ENCODE results near the gene LRRIQ3.
"Not testable (repeated sequence)": the region's sequence is repeated elsewhere in the genome, so short reads cannot be mapped to it uniquely, and the experiment has no call there.

LRRIQ3 gene, protein sequence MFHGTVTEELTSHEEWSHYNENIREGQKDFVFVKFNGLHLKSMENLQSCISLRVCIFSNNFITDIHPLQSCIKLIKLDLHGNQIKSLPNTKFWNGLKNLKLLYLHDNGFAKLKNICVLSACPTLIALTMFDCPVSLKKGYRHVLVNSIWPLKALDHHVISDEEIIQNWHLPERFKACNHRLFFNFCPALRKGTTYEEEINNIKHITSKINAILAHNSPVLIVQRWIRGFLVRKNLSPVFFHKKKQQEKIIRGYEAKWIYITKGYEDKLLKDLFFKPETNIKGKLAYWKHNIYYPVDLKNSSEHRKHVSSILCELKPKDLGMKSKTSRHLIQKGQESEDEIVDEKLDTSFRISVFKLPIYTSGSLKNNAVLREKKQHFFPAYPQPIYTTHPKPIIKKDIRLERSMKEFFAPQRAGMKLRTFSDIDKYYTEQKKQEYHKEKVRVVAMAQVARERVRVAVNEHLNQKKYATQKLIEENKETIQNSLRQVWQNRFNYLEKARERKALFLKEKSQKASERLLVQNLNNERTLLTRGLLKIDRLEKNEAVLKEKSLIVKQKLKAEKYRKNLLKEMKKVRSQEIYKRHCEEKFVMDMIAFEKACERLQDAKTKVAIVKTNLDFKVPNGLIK

DNA sequence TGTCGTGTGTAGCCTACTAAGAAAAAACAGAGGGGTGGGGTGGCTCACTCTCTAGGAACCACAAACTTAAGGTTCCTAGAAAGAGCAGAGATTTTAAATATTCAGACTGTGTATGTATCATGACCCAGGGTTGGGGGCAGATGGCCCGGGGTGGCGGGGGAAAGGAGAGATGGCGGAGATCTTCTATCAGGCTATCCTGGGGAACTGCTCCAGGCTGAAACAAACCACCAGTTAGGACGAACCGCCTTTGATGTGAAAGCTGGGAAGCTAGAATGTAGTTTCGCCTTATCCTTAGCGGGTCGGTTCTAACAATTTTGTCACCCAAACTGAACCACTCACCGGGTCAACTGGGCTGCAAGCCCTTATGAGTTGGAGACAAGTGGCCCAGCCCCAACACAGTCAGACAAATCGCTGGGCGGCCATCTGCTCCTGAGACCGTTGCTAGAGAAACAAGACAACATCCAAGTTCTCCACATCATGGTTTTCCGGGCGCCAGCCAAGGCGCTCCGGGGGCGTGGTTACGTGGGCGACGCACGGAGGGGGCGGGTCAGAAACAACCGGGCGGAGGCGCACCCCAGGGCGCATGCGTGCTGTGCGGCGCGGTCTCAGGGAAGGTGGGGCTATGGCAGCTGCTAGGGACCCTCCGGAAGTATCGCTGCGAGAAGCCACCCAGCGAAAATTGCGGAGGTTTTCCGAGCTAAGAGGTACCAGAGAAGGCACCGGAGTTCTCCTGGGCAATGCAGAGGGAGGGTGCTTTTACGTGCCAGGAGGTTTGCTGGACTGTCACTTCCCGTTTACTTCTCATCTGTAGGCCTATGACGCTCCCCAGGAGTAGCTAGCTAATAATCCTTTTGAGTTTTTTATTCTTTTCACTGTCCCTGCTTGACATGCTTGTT lies at the start of gene LRRIQ3, which contains the start of gene FPGT:
LRRIQ3 (minus strand) TSS at position 520 of the 896 bp plus-strand sequence. CDS start 14,492 bp downstream, outside the sequence.
FPGT (plus strand) TSS at position 586 of the 896 bp plus-strand sequence; CDS start at position 623, 37 bp downstream.
- FAIRE-seq (peak; percentile 87), DNase-seq (ENCODE audit: insufficient read length, low spot score) (peak; percentile 81)

DNA sequence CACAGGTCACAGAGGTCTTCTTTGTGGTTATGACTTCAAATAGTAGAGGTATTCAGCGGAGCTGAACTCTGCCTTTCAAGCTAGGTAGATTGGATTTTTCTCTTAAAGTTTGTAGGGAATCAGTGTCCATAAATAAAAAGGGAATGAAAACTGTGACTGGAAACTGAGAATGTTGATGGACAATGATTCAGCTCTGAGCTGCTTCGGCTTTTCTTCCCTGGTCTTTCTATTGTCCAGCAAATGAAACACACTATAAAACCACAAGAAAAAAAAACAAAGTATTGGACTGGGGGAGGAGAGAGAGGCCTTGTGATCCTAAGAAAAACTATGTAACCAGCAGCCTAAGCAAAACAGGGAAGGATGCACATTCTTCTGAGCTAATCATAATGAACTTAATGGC lies 48.3 kb upstream of the LRRIQ3 start:
- FAIRE-seq: no peak

DNA sequence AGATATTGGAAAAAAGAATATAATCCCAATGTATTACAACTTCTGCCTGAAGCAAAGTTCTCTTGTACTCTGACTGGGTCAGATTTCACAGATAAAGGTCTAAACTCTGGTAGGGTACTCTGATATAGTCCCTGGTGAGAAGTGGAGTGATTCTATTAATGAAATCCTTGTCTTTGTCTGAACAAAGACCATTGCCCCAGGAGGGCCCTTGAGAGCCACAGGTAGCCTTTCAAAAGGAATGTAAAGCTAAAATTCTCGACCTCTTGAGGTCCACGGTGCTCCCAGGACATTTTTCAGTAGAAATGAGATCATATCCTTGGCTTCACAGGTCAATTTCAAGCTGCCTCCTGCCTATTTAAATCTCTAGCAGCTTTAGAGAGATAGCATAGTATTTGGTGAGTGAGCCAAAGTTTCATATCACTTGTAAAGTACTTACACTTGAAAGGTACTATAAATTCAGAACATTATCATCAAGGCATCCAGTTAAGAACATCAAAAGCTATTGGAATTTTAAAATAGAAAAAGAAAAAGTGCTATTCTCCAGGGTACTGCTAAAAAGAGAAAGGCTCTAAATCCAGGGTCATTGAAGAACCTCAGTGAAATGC lies 47.3 kb upstream of the LRRIQ3 start:
- no peak for DNase-seq (ENCODE audit: insufficient read length, low spot score)
- no peak for FAIRE-seq

More for the DNA sequence above, 48.3 kb upstream of the LRRIQ3 start:
- no peak for DNase-seq (ENCODE audit: insufficient read length, low spot score)

DNA sequence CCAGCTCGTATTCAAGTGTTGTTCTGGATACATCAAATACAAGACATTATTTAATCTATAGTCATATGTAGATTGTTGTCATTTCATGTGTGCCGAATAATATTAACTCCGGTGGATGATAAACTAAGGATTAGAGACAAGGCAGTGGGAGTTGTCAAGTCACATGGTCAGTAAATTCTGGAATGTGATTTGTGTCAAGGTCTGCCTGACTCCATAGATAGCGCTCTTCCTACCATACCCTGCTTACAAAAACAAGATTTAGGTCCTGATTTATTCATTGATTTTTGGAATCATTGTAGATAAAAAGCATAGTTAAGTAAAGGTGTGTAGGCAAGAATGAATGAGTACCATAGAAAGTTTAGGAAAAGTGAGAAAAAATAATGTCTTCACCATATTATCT lies 39.8 kb upstream of the LRRIQ3 start:
- FAIRE-seq: no peak
- DNase-seq (ENCODE audit: insufficient read length, low spot score): no peak

DNA sequence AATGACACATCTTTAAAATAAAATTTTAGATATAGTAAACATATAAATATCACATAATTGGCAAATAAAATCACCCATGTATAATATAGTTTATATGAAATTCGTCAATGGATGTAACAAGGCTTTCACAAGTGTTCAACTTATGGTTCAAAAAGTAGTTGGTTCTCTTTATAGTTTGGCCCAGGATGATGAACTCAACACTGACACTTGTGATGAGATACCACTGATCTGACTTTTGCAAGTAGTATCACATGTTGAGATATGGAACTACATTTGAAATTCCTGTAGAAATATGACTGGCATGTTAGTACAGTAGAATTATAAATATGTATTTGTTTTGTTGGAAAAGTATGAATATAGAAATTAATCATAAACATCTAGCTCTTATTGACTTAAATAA lies 39.1 kb upstream of the LRRIQ3 start:
- DNase-seq (ENCODE audit: insufficient read length, low spot score) (no peak), FAIRE-seq (no peak)

DNA sequence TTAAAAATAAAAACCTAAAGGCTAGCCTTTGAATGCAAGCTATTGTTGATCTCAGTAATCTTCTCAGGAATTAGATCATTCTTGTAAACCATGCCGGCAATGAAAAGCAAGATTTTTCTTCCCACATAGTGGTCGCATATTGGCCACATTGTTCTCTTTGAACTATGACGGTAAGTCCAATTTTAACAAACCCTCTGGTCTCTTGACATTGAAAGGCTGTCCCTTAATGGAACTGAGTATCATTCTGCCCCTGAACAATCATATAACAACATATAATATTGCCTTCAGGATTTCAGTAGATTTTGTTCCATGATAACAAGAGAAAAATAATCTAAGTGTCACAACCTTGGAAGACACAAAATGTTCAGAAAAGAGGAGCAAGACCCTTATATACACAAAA lies 38.5 kb upstream of the LRRIQ3 start:
- FAIRE-seq (no peak), DNase-seq (ENCODE audit: insufficient read length, low spot score) (no peak)

DNA sequence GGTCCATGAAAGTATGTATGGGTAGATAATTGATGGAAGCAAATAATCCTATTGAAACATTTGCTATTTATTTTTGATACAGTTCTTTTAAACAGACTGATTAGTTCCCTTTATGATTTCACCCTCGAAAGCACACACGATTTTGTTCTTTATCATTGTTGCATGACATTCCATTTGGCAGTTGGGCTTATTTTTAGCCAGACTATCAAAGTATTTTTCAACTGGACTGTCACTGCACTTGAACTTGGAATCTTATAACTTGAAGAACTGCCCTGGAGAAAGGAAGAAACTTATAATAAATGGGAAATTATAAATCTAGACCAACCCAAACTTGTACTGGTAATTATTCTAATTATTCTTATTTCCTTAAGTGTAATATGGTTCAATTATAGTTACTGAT lies 37.2 kb upstream of the LRRIQ3 start, which contains the start of gene TNNI3K:
TNNI3K (plus strand) TSS at position 235 of the 400 bp plus-strand sequence; CDS start at position 300, 65 bp downstream.
- no peak for FAIRE-seq
- no peak for DNase-seq (ENCODE audit: insufficient read length, low spot score)

DNA sequence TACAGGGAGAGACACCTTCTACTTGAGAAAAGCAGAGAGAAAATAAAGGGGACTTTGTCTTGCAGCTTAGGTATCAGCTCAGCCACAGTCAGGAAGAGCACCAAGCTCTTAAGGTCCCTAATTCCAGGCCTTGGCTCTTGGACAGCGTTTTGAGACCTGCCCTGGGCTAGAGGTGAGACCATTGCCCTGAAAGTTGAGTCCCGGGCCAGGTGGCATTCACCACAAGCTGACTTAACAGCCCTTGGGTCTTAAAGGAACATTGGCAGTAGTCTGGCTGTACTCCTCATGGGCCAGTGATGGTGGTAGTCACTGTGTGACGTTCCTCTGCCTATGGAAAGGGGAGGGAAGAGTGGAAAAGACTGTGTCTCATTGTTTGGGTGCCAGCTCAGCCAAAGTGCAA lies 25.5 kb upstream of the LRRIQ3 start:
- FAIRE-seq (no peak), DNase-seq (ENCODE audit: insufficient read length, low spot score) (no peak)

DNA sequence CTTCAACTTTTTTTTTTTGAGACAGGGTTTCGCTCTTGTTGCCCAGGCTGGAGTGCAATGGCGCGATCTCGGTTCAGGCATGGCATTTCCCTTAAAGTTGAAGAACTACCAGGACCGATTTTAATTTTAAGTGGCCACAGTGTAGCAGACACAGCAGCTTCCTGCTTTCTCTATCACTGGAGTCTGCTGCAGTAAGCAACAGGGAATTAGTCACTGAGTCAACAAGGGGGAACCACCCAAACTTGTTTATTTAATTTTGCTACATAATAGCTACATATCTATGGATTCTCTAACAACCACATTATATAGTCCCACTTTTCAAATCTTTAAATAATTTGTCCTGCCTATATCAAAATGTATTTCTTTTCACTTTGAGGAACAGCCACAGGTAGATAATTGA lies 24.7 kb upstream of the LRRIQ3 start:
- DNase-seq (ENCODE audit: insufficient read length, low spot score) (no peak), FAIRE-seq (no peak)

DNA sequence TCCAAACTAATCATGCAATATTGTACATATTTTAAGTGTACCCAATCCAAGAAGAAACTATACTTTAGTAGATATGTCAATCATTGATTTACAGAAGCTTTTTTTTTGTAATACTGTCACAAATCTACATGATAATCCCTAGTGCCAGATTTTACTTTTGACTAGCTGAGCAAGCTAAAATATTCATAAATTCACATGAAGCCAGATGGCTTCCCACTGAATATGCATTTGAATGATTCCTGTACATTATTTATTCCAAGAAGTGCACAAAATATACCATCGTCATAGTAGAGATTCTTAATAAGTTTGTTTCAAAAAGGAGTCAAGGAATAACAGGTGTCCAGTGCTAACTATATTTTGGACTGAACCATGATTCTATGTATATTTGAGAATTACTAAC lies 17.3 kb upstream of the LRRIQ3 start:
- FAIRE-seq (no peak), DNase-seq (ENCODE audit: insufficient read length, low spot score) (no peak)

DNA sequence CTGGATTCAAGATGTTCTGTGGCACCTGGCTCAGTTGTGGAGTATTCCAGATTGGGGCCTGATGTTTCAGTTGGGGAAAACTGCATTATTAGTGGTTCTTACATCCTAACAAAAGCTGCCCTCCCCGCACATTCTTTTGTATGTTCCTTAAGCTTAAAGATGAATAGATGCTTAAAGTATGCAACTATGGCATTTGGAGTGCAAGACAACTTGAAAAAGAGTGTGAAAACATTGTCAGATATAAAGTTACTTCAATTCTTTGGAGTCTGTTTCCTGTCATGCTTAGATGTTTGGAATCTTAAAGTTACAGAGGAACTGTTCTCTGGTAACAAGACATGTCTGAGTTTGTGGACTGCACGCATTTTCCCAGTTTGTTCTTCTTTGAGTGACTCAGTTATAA lies 7.3 kb upstream of the LRRIQ3 start:
- FAIRE-seq (no peak), DNase-seq (ENCODE audit: insufficient read length, low spot score) (no peak)

DNA sequence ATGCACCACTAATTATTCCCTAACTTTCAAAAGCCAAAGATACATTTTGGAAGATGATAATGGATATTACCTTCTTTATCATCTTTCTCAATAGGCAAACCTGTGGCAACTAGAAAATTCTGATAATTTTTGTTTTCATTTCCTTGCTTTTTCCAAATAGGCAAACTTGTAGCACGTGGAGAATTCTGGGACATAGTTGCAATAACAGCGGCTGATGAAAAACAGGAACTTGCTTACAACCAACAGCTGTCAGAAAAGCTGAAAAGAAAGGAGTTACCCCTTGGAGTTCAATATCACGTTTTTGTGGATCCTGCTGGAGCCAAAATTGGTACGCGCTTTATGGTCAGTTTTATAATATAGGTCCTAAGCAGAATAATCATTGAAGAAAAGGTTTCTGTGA lies 1.5 kb upstream of the LRRIQ3 start:
- DNase-seq (ENCODE audit: insufficient read length, low spot score): no peak
- no peak for FAIRE-seq

DNA sequence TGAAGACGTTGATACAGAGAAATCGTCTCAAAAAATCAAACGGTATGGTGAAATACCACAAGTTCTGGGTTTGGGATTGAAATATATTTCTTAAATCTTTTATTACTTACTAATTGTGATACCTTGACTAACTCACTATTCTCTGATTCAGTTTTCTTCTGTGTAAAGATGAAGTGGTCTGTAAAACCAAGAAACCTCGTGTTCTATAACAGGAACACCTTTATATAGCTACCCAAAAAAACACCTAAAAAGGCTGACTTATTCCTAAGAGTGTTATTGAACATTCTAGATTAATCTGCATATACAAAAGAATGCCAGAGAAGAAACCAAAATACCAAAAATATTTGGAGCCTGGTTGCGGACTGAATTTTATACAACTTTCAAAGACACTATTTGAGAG lies 721 bp downstream of the LRRIQ3 start:
- no peak for FAIRE-seq
- DNase-seq (ENCODE audit: insufficient read length, low spot score): no peak

DNA sequence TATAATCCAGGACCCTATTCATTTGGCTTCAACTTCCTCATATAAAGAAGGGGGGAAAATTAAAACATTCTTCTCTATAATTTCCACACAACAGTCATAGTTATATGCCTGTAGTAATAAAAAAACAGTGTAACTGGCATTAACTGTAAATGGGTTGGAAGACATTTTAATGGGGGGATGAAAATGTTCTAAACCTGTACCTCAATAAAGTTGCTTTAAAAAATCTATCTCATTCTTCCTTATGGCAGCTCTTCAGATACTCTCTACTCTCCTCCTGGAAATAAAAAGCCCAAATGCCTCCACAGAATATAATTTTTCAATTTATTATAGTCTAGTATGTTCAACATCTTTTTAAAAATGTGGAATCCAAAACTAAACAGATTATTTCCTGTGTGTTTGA lies 2.6 kb downstream of the LRRIQ3 start:
- no peak for DNase-seq (ENCODE audit: insufficient read length, low spot score)
- FAIRE-seq: no peak

DNA sequence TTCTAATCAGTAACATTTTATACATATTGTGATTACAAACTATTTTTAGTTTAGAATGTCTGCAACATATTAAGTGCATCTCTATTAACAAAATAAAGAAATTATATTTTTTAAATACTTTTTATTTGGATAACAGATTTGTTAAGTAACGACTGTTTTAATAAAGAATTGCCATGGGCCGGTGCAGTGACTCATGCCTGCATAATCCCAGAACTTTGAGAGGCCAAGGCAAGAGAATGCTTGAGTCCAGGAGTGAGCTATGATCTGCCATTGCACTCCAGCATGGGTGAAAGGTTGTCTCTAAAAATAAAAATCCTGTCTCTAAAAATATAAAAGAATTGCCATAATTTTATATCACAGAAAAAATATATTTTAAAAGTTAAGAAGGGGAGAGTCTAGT lies 4.1 kb downstream of the LRRIQ3 start:
- DNase-seq (ENCODE audit: insufficient read length, low spot score) (no peak), FAIRE-seq (no peak)

DNA sequence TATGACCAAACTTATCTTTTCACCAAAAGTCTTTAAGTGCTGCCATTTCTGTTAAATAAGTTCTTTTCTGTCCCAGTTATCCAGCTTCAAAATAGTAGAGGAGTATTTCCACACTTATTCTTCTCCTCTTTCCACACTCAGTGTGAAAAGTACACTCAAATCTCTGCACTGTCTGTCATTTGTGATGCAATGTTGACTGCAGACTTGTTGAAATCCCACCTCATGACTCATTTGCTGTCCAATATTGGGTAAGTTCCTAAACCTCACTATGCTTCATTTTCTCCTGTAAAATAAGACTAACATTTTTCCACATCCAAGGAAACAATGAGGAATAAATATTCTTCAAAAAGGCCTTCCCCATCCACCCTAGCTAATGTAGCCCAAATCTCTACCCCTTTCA lies 17.5 kb downstream of the LRRIQ3 start:
- FAIRE-seq: no peak
- DNase-seq (ENCODE audit: insufficient read length, low spot score): no peak

DNA sequence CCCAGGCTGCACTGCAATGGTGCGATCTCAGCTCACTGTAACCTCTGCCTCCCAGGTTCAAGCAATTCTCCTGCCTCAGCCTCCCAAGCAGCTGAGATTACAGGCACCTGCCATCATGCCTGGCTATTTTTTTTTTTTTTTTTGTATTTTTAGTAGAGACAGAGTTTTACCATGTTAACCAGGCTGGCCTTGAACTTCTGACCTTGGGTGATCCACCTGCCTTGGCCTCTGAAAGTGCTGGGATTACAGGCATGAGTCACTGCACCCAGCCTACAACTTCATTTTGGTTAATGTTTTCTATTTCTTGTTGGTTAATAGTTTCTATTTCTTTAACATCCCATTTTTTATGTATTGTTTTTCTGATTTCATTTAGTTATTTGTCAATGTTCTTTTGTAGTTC lies 23.6 kb downstream of the LRRIQ3 start:
- DNase-seq (ENCODE audit: insufficient read length, low spot score); FAIRE-seq: not testable (repeated sequence)

DNA sequence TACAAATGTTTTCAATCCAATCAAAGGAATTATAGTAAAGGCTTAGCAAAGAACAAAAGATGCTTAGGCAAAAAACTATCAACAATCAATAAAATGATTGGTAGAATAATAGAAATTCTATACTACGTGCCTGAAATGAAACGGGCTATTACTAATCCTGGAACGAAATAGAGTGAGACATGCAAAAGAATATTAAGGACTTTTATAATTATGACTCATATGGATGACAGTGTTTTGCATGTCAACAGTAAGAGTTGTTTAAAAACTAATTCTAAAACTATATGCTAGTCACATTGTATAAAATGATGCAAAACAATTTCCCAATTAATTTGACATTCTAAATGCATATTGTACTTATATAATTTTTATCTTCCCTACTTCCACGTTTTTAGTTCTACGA lies 35.6 kb downstream of the LRRIQ3 start:
- FAIRE-seq (no peak), DNase-seq (ENCODE audit: insufficient read length, low spot score) (no peak)

DNA sequence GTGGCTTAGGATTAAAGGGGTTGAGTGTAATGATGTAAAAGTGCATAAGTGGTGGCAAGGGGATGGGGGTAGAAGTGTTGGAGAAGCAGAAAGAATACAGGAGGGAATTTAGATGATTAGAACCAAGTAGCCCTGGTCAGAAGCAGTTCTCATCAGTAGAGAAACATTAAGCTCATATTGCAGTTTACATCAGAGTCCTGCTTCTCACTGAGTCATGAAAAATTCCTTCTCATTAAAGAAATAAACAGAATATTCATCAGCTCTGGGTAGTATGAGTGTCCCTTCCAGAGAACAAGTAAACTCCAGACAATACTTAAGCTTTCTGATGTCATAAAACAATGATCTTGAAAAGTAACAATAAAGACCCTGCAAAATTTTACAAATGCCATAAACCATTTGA lies 36.5 kb downstream of the LRRIQ3 start:
- DNase-seq (ENCODE audit: insufficient read length, low spot score) (no peak), FAIRE-seq (no peak)

DNA sequence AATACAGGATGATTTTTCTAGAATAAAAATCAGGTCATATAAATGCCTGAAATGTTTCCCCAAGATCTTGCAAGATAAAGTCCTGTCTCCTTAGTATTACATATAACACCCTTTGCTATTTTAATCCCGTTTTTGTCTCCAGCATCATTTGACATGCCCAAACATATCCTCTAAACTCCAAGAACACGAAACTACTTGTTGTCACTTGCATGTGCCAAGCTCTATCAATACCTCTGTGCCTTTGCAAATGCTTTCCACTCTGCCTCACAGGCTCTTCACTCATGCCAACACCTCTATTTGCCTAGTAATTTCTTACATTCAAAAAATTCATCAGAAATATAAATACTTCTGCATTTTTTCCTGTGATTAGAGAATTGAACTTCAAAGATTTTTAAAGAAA lies 37.9 kb downstream of the LRRIQ3 start:
- FAIRE-seq (no peak), DNase-seq (ENCODE audit: insufficient read length, low spot score) (no peak)

DNA sequence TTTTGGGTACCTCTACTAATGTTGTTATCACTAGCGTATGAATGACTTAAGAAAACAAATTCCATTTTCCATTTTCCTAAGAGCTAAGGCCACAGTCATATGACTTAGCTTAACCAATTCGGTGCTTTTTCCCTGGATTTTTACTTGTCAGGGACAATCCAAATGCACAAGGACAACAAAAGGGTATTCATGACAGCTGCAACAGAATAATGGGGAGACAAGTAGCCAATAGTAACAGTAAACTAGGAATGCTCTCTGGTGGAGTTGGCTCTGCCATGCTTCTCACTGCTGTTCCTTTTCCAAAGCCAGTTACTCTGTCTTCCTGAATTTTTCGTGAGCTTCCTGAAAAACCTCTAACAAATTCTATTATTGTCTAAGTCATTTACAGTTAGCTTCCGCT lies 52.9 kb downstream of the LRRIQ3 start:
- no peak for FAIRE-seq
- DNase-seq (ENCODE audit: insufficient read length, low spot score): no peak

Measured in HTR-8/SVneo (cell line).